Panc1 (cell line): Measurements from ENCODE around the gene ANKRD22. TPM values are rescaled to one million over a fixed set of nuclear protein-coding genes. Genes with fewer than 3 reads are reported as not detected.

Experiments used
- ATAC-seq: fragments of 200-7000 bp; cut with Tn5 transposase; 2 replicates; pipeline ENCODE4 v1.9.1; 2020; ENCODE audit warnings: mild to moderate bottlenecking, moderate library complexity
- BruUV-seq: library from RNA; stranded (reverse); fragments of 400-500 nt; replicated peaks from 2 replicates; lab custom pipeline; 2021; lab: Mats Ljungman, UMichigan
- CTCF ChIA-PET: fragments of 300-600 bp; sonication (Branson Sonifier 250); formaldehyde crosslinking; loops from one replicate; lab custom pipeline; 2022; ENCODE audit warnings: antibody characterized with exemption; lab: Charles Lee
- POLR2A ChIA-PET: fragments of 300-600 bp; sonication (Branson Sonifier 250); formaldehyde crosslinking; loops from one replicate; lab custom pipeline; 2022; ENCODE audit warnings: antibody characterized with exemption; lab: Charles Lee
- DNase-seq: peaks from one replicate; pipeline ENCODE4 v3.0.0-alpha.2; 2010; ENCODE audit warnings: low read depth, low spot score
- H3K27ac ChIP-seq: 2 replicates; pipeline ENCODE4 v1.5.1; 2011; ENCODE audit warnings: mild to moderate bottlenecking, low read length, inconsistent platforms
- H3K27me3 ChIP-seq: fragments of 200-500 bp; sonication (Bioruptor generic); 2 replicates; pipeline ENCODE4 v1.6.0; 2014; ENCODE audit warnings: low read length, inconsistent platforms; ENCODE audit not compliant: control insufficient read depth, insufficient read depth
- H3K36me3 ChIP-seq: fragments of 200-500 bp; sonication (Bioruptor generic); 2 replicates; pipeline ENCODE4 v1.5.1; 2014; ENCODE audit warnings: inconsistent platforms, mild to moderate bottlenecking, low read length, moderate library complexity; ENCODE audit not compliant: control insufficient read depth, insufficient read depth
- H3K4me1 ChIP-seq: 2 replicates; pipeline ENCODE4 v1.5.1; 2011; ENCODE audit warnings: inconsistent platforms, mild to moderate bottlenecking, low read length, moderate library complexity; ENCODE audit not compliant: control insufficient read depth, insufficient read depth
- H3K4me3 ChIP-seq, 2 experiments: 2 replicates each; pipeline ENCODE4 v1.5.1; 2011 to 2012; ENCODE audit warnings: low read depth in 2 of 2, low read length in 2 of 2, mild to moderate bottlenecking in 2 of 2, inconsistent platforms in 1 of 2, moderate library complexity in 1 of 2
- H3K9me3 ChIP-seq: fragments of 200-500 bp; sonication (Bioruptor generic); 2 replicates; pipeline ENCODE4 v1.5.1; 2014; ENCODE audit warnings: low read depth, mild to moderate bottlenecking, inconsistent platforms, low read length, moderate library complexity; ENCODE audit not compliant: control insufficient read depth, insufficient read depth
- CTCF ChIP-seq: fragments of 450-650 bp; IDR thresholded peaks from 2 replicates; pipeline ENCODE4 v1.5.1; 2017; ENCODE audit warnings: mild to moderate bottlenecking
- POLR2AphosphoS5 ChIP-seq: IDR thresholded peaks from 2 replicates; pipeline ENCODE4 v1.6.1; 2012; ENCODE audit warnings: mild to moderate bottlenecking, low read depth, low read length, moderate library complexity
- REST ChIP-seq, 2 experiments: IDR thresholded peaks; 2 replicates each; pipeline ENCODE4 v1.6.1; 2011 to 2012; ENCODE audit warnings: low read depth in 2 of 2, control low read depth in 1 of 2, low read length in 1 of 2, mild to moderate bottlenecking in 1 of 2, moderate library complexity in 1 of 2; ENCODE audit not compliant: insufficient read depth in 1 of 2
- SIN3A ChIP-seq: IDR thresholded peaks from 2 replicates; pipeline ENCODE4 v1.6.1; 2012; ENCODE audit warnings: low read depth, mild to moderate bottlenecking, low read length, moderate library complexity, borderline replicate concordance; ENCODE audit not compliant: insufficient read depth
- TCF7L2 ChIP-seq: IDR thresholded peaks from 2 replicates; pipeline ENCODE4 v1.6.1; 2011; ENCODE audit warnings: mild to moderate bottlenecking, low read depth, low read length, inconsistent platforms
- in situ Hi-C: cut with HindIII; loops from 2 replicates; pipeline ENCODE4 v1.10.0; 2016; ENCODE audit warnings: low sequenced_read_pairs, low pct_unique_long_range_greater_than_20kb
- intact Hi-C: fragments of 100-400 bp; cut with micrococcal nuclease; formaldehyde crosslinking; loops from one replicate; pipeline ENCODE4 v1.10.0; 2022; ENCODE audit not compliant: unreplicated experiment
- total RNA-seq: library from RNA; stranded (reverse); gene quantifications from one replicate; pipeline ENCODE4 v1.2.1, GENCODE V29; 2021; ENCODE audit not compliant: unreplicated experiment

Gene ANKRD22
- total RNA-seq, 1 experiment from 2014 or later = 0.15 TPM

DNA sequence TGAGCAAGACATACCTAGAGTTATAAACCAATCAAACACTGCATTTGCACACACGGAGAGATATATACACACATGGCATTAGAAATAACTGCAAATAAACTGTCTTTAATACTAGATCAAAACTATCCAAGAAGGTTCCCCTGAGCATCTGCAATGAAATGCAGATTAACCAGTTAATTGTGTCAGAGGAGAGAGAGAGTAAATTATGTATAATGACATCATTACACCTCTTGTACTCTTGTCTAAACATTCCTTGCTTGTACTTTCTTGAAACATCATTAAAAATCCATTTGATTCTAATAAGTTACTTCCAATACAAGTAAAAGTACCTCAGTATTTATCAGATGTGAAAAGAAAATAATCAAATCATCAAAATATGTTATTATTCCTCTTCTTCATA is 932 bp downstream of the ANKRD22 start:
- intact Hi-C loops = no loop called here

GRCh38 chr10:88849234-88849633 is 2.4 kb downstream of the ANKRD22 start:
- Histone ChIP-seq H3K4me3 (no peak overlapping the region), H3K4me1 (peaks cover 9% of the 10 kb centered on the region), H3K9me3 (no peaks in the 10 kb centered on the region), H3K36me3 (no peaks in the 10 kb centered on the region), H3K27me3 (no peaks in the 10 kb centered on the region; the same call in 1 of the 2 replicates), H3K27ac (no peak overlapping the region)
- no peak for DNase-seq
- intact Hi-C loops (no loop called here), in situ Hi-C loops (no loop called here)
- TF ChIP-seq SIN3A (no peak), POLR2AphosphoS5 (no peak), TCF7L2 (no peak), CTCF (no peak), REST (IDR thresholded peaks at IDR 0.05; ENCODE audit: insufficient read depth in 1 of 2, low read depth in 2 of 2, low read length in 1 of 2) (no peak)
- CTCF ChIA-PET = no interaction called here
- BruUV-seq = no TSS peak
- POLR2A ChIA-PET = no interaction called here
- ATAC-seq = no peak

More for the DNA sequence above, 932 bp downstream of the ANKRD22 start:
- Histone ChIP-seq H3K36me3 (no peaks in the 10 kb centered on the region), H3K4me3 (no peak overlapping the region), H3K27ac (no peak overlapping the region), H3K27me3 (no peaks in the 10 kb centered on the region), H3K9me3 (no peaks in the 10 kb centered on the region), H3K4me1 (peaks cover 9% of the 10 kb centered on the region)
- BruUV-seq = no TSS peak
- POLR2A ChIA-PET = no interaction called here
- in situ Hi-C loops = no loop called here
- CTCF ChIA-PET = no interaction called here
- DNase-seq (no peak), ATAC-seq (no peak)
- TF ChIP-seq POLR2AphosphoS5 (no peak), SIN3A (no peak), REST (IDR thresholded peaks at IDR 0.05; ENCODE audit: insufficient read depth in 1 of 2, low read depth in 2 of 2, low read length in 1 of 2) (no peak), CTCF (no peak), TCF7L2 (no peak)
